ENCODE measurements around the gene AFDN.

DNA sequence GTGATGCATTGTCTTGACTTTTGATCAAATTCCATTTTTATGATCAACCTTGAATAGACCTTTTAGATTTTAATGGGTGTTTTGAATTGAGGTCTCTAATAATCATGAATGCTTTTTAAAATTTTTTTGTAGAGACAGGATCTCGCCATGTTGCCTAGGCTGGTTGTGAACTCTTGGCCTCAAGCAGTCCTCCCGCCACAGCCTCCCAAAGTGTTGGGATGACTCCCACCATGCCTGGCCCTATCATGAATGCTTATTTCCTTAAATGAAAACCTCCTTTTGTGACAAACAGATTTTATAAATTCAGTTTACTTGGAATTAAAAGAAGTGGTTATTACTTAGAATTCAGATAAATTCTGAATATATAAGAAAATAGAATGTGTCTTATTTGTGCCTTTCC, 110.6 kb downstream of the AFDN start:
- TF ChIP-seq, protein P1, sequence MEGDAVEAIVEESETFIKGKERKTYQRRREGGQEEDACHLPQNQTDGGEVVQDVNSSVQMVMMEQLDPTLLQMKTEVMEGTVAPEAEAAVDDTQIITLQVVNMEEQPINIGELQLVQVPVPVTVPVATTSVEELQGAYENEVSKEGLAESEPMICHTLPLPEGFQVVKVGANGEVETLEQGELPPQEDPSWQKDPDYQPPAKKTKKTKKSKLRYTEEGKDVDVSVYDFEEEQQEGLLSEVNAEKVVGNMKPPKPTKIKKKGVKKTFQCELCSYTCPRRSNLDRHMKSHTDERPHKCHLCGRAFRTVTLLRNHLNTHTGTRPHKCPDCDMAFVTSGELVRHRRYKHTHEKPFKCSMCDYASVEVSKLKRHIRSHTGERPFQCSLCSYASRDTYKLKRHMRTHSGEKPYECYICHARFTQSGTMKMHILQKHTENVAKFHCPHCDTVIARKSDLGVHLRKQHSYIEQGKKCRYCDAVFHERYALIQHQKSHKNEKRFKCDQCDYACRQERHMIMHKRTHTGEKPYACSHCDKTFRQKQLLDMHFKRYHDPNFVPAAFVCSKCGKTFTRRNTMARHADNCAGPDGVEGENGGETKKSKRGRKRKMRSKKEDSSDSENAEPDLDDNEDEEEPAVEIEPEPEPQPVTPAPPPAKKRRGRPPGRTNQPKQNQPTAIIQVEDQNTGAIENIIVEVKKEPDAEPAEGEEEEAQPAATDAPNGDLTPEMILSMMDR (IDR thresholded peaks at IDR 0.05): no peak
- no peak for TF ChIP-seq ZNF396 (CRISPR knock-in tag; IDR thresholded peaks at IDR 0.05; ENCODE audit: borderline replicate concordance)
- TF ChIP-seq, protein P2, sequence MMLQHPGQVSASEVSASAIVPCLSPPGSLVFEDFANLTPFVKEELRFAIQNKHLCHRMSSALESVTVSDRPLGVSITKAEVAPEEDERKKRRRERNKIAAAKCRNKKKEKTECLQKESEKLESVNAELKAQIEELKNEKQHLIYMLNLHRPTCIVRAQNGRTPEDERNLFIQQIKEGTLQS (CRISPR knock-in tag; conservative IDR thresholded peaks at IDR 0.05): no peak
- no peak for TF ChIP-seq TP53 (CRISPR knock-in tag; IDR thresholded peaks at IDR 0.05)
- no peak for TF ChIP-seq CREB1 (CRISPR knock-in tag; IDR thresholded peaks at IDR 0.05)
- TF ChIP-seq, protein P3, sequence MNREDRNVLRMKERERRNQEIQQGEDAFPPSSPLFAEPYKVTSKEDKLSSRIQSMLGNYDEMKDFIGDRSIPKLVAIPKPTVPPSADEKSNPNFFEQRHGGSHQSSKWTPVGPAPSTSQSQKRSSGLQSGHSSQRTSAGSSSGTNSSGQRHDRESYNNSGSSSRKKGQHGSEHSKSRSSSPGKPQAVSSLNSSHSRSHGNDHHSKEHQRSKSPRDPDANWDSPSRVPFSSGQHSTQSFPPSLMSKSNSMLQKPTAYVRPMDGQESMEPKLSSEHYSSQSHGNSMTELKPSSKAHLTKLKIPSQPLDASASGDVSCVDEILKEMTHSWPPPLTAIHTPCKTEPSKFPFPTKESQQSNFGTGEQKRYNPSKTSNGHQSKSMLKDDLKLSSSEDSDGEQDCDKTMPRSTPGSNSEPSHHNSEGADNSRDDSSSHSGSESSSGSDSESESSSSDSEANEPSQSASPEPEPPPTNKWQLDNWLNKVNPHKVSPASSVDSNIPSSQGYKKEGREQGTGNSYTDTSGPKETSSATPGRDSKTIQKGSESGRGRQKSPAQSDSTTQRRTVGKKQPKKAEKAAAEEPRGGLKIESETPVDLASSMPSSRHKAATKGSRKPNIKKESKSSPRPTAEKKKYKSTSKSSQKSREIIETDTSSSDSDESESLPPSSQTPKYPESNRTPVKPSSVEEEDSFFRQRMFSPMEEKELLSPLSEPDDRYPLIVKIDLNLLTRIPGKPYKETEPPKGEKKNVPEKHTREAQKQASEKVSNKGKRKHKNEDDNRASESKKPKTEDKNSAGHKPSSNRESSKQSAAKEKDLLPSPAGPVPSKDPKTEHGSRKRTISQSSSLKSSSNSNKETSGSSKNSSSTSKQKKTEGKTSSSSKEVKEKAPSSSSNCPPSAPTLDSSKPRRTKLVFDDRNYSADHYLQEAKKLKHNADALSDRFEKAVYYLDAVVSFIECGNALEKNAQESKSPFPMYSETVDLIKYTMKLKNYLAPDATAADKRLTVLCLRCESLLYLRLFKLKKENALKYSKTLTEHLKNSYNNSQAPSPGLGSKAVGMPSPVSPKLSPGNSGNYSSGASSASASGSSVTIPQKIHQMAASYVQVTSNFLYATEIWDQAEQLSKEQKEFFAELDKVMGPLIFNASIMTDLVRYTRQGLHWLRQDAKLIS (CRISPR knock-in tag; IDR thresholded peaks at IDR 0.05; ENCODE audit: borderline replicate concordance): no peak
- TF ChIP-seq, protein P4, sequence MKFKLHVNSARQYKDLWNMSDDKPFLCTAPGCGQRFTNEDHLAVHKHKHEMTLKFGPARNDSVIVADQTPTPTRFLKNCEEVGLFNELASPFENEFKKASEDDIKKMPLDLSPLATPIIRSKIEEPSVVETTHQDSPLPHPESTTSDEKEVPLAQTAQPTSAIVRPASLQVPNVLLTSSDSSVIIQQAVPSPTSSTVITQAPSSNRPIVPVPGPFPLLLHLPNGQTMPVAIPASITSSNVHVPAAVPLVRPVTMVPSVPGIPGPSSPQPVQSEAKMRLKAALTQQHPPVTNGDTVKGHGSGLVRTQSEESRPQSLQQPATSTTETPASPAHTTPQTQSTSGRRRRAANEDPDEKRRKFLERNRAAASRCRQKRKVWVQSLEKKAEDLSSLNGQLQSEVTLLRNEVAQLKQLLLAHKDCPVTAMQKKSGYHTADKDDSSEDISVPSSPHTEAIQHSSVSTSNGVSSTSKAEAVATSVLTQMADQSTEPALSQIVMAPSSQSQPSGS (CRISPR knock-in tag; IDR thresholded peaks at IDR 0.05; ENCODE audit: borderline replicate concordance, low read depth): no peak
- TF ChIP-seq, protein P5, sequence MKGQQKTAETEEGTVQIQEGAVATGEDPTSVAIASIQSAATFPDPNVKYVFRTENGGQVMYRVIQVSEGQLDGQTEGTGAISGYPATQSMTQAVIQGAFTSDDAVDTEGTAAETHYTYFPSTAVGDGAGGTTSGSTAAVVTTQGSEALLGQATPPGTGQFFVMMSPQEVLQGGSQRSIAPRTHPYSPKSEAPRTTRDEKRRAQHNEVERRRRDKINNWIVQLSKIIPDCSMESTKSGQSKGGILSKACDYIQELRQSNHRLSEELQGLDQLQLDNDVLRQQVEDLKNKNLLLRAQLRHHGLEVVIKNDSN (CRISPR knock-in tag; IDR thresholded peaks at IDR 0.05): no peak
- no peak for TF ChIP-seq SMAD3 (CRISPR knock-in tag; IDR thresholded peaks at IDR 0.05; ENCODE audit: borderline replicate concordance)
- TF ChIP-seq, protein P6, sequence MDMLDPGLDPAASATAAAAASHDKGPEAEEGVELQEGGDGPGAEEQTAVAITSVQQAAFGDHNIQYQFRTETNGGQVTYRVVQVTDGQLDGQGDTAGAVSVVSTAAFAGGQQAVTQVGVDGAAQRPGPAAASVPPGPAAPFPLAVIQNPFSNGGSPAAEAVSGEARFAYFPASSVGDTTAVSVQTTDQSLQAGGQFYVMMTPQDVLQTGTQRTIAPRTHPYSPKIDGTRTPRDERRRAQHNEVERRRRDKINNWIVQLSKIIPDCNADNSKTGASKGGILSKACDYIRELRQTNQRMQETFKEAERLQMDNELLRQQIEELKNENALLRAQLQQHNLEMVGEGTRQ (CRISPR knock-in tag; IDR thresholded peaks at IDR 0.05): no peak
- TF ChIP-seq, protein P7, sequence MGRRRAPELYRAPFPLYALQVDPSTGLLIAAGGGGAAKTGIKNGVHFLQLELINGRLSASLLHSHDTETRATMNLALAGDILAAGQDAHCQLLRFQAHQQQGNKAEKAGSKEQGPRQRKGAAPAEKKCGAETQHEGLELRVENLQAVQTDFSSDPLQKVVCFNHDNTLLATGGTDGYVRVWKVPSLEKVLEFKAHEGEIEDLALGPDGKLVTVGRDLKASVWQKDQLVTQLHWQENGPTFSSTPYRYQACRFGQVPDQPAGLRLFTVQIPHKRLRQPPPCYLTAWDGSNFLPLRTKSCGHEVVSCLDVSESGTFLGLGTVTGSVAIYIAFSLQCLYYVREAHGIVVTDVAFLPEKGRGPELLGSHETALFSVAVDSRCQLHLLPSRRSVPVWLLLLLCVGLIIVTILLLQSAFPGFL (CRISPR knock-in tag; IDR thresholded peaks at IDR 0.05; ENCODE audit: borderline replicate concordance): no peak
- TF ChIP-seq ESRRA (CRISPR knock-in tag; IDR thresholded peaks at IDR 0.05; ENCODE audit: borderline replicate concordance): no peak
- TF ChIP-seq, protein P8, sequence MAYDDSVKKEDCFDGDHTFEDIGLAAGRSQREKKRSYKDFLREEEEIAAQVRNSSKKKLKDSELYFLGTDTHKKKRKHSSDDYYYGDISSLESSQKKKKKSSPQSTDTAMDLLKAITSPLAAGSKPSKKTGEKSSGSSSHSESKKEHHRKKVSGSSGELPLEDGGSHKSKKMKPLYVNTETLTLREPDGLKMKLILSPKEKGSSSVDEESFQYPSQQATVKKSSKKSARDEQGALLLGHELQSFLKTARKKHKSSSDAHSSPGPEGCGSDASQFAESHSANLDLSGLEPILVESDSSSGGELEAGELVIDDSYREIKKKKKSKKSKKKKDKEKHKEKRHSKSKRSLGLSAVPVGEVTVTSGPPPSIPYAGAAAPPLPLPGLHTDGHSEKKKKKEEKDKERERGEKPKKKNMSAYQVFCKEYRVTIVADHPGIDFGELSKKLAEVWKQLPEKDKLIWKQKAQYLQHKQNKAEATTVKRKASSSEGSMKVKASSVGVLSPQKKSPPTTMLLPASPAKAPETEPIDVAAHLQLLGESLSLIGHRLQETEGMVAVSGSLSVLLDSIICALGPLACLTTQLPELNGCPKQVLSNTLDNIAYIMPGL (CRISPR knock-in tag; IDR thresholded peaks at IDR 0.05): no peak
- no peak for TF ChIP-seq ZNF121 (CRISPR knock-in tag; IDR thresholded peaks at IDR 0.05)
